SK-N-SH treated with all-trans-retinoic acid at 6 μM for 48 hours (cell line): ENCODE results near the gene DHX36.

Source experiments
- ARNTL ChIP-seq: fragments of 450-650 bp; formaldehyde crosslinking; IDR thresholded peaks from 2 replicates; pipeline ENCODE4 v1.5.0; 2020; ENCODE audit warnings: low read depth, mild to moderate bottlenecking, moderate library complexity, borderline replicate concordance
- CSRNP3 ChIP-seq: fragments of 250-450 bp; sonication (Bioruptor Pico); IDR thresholded peaks from 2 replicates; pipeline ENCODE4 v1.5.1; 2021; ENCODE audit warnings: mild to moderate bottlenecking, moderate library complexity
- GLIS3 ChIP-seq: fragments of 250-450 bp; sonication (Bioruptor Pico); IDR thresholded peaks from 2 replicates; pipeline ENCODE4 v1.5.0; 2020; ENCODE audit warnings: mild to moderate bottlenecking, moderate library complexity
- RARB ChIP-seq: fragments of 250-450 bp; sonication (Bioruptor Pico); IDR thresholded peaks from 2 replicates; pipeline ENCODE4 v1.8.0; 2021; ENCODE audit warnings: mild to moderate bottlenecking, moderate library complexity
- TCF4 ChIP-seq: fragments of 250-450 bp; sonication (Bioruptor Pico); IDR thresholded peaks from 2 replicates; pipeline ENCODE4 v1.8.0; 2021; ENCODE audit warnings: mild to moderate bottlenecking, moderate library complexity, borderline replicate concordance
- ZFP3 ChIP-seq: fragments of 250-450 bp; sonication (Bioruptor Pico); IDR thresholded peaks from 2 replicates; pipeline ENCODE4 v1.5.0; 2020; ENCODE audit warnings: mild to moderate bottlenecking, moderate library complexity
- ZNF70 ChIP-seq: fragments of 450-650 bp; formaldehyde crosslinking; IDR thresholded peaks from 2 replicates; pipeline ENCODE4 v1.5.0; 2020; ENCODE audit warnings: mild to moderate bottlenecking, moderate library complexity
- ZNF8 ChIP-seq: fragments of 450-650 bp; formaldehyde crosslinking; IDR thresholded peaks from 2 replicates; pipeline ENCODE4 v1.5.0; 2020; ENCODE audit warnings: mild to moderate bottlenecking, moderate library complexity
- TF ChIP-seq, protein P1 (sequence below): fragments of 250-450 bp; sonication (Bioruptor Pico); IDR thresholded peaks from 2 replicates; pipeline ENCODE4 v1.5.1; 2020; ENCODE audit warnings: low read depth, mild to moderate bottlenecking, moderate library complexity
- TF ChIP-seq, protein P2 (sequence below): fragments of 250-450 bp; sonication (Bioruptor Pico); IDR thresholded peaks from 2 replicates; pipeline ENCODE4 v1.8.0; 2021; ENCODE audit warnings: low read depth, mild to moderate bottlenecking, moderate library complexity, borderline replicate concordance

DNA sequence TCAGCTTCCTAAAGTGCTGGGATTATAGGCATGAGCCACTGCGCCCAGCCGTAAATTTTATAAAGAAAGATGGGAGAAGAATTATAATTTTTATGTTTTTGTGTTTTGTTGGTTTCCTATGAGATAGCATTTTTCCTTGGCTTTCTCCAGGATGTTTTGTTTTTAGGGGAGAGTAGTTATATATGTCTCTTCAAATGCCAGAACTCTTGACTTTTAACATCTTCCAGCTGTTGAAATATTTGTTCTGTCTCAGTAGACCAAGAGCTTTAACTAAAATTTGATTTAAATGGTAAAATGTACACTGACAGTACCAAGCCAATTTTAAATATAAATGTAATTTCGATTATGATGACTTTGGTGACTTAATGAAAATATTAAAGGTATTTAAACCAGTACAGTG is 96.8 kb downstream of the DHX36 start:
- no peak for TF ChIP-seq RARB (CRISPR knock-in tag)
- no peak for TF ChIP-seq ZNF8
- no peak for TF ChIP-seq ARNTL (CRISPR knock-in tag)
- TF ChIP-seq, protein P1, sequence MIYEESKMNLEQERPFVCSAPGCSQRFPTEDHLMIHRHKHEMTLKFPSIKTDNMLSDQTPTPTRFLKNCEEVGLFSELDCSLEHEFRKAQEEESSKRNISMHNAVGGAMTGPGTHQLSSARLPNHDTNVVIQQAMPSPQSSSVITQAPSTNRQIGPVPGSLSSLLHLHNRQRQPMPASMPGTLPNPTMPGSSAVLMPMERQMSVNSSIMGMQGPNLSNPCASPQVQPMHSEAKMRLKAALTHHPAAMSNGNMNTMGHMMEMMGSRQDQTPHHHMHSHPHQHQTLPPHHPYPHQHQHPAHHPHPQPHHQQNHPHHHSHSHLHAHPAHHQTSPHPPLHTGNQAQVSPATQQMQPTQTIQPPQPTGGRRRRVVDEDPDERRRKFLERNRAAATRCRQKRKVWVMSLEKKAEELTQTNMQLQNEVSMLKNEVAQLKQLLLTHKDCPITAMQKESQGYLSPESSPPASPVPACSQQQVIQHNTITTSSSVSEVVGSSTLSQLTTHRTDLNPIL (CRISPR knock-in tag), result no peak
- no peak for TF ChIP-seq CSRNP3
- no peak for TF ChIP-seq ZFP3 (CRISPR knock-in tag)
- no peak for TF ChIP-seq GLIS3 (CRISPR knock-in tag)
- no peak for TF ChIP-seq ZNF70
- no peak for TF ChIP-seq TCF4 (CRISPR knock-in tag)
- TF ChIP-seq, protein P2, sequence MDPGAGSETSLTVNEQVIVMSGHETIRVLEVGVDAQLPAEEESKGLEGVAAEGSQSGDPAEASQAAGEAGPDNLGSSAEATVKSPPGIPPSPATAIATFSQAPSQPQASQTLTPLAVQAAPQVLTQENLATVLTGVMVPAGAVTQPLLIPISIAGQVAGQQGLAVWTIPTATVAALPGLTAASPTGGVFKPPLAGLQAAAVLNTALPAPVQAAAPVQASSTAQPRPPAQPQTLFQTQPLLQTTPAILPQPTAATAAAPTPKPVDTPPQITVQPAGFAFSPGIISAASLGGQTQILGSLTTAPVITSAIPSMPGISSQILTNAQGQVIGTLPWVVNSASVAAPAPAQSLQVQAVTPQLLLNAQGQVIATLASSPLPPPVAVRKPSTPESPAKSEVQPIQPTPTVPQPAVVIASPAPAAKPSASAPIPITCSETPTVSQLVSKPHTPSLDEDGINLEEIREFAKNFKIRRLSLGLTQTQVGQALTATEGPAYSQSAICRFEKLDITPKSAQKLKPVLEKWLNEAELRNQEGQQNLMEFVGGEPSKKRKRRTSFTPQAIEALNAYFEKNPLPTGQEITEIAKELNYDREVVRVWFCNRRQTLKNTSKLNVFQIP, result no peak
